HG03175 (cell line): Measurements from ENCODE around the gene ERMN.
"Not testable (repeated sequence)": the region's sequence is repeated elsewhere in the genome, so short reads cannot be mapped to it uniquely, and the experiment has no call there.

Source experiments
- ATAC-seq: cut with Tn5 transposase; IDR thresholded peaks from one replicate; pipeline ENCODE4 v1.9.1; 2021; ENCODE audit warnings: mild to moderate bottlenecking, moderate library complexity; ENCODE audit not compliant: unreplicated experiment

ERMN gene, protein sequence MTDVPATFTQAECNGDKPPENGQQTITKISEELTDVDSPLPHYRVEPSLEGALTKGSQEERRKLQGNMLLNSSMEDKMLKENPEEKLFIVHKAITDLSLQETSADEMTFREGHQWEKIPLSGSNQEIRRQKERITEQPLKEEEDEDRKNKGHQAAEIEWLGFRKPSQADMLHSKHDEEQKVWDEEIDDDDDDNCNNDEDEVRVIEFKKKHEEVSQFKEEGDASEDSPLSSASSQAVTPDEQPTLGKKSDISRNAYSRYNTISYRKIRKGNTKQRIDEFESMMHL

DNA sequence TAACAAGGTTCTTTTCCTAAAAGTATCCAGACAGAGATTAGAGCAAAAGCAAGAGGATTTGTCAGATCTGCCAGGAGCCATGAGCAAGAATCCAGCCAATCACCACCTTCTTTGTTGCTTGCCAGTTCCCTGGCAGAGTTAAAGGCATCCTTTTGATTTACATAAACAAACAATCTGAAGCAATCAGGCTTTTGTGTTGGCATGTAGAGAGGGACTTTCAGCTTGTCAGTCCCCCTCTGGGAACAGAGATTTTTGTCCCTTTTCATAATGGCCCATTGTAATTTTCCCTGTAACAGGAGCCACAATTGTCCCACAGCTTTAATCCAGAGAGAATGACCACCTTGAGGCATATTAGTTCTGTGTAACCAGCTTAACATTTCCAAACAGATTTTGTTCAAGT lies at the start of gene ERMN:
TSS of gene ERMN (minus strand) at position 39 of the 400 bp plus-strand sequence. CDS start 182 bp downstream, outside the sequence.
- ATAC-seq = no peak

DNA sequence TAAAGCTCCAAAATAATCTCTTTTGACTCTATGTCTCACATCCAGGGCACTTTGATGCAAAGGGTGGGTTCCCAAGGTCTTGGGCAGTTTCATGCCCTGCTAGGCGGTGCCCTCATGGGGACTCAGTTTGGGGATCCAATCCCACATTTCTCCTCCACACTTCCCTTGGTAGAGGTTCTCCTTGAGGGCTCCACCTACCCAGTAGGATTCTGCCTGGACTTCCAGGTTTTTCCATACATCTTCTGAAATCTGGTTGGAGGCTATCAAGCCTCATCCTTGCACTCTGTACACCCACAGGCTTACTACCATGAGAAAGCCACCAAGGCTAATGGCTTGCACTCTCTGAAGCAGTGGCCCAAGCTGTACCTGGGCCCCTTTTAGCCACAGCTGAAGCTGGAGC lies 49.8 kb upstream of the ERMN start:
- ATAC-seq = no peak

DNA sequence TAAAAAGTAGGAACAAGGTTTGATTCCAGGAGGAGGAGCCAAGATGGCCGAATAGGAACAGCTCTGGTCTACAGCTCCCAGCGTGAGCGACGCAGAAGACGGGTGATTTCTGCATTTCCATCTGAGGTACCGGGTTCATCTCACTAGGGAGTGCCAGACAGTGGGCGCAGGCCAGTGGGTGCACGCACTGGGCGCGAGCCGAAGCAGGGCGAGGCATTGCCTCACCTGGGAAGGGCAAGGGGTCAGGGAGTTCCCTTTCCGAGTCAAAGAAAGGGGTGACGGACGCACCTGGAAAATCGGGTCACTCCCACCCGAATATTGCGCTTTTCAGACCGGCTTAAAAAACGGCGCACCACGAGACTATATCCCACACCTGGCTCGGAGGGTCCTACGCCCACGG lies 42.9 kb upstream of the ERMN start:
- not testable (repeated sequence) for ATAC-seq

DNA sequence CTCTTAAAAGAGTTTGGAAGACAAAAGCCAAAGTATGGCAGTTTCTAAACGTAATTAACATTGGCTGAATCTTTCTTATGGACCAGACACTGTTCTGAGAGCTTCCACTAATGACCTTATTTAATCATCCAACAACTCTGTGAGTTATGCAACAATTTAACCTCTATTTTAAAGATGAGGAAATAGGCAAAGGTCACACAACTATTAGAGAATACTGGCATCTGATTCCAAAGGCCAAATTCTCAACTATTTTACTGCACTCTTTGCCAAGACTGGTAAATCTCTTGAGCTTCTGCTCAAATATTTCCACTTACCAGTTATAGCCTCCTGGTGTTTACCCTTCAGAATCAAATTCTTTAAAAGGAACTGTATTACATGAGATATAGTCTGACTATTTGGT lies 42.1 kb upstream of the ERMN start:
- no peak for ATAC-seq

DNA sequence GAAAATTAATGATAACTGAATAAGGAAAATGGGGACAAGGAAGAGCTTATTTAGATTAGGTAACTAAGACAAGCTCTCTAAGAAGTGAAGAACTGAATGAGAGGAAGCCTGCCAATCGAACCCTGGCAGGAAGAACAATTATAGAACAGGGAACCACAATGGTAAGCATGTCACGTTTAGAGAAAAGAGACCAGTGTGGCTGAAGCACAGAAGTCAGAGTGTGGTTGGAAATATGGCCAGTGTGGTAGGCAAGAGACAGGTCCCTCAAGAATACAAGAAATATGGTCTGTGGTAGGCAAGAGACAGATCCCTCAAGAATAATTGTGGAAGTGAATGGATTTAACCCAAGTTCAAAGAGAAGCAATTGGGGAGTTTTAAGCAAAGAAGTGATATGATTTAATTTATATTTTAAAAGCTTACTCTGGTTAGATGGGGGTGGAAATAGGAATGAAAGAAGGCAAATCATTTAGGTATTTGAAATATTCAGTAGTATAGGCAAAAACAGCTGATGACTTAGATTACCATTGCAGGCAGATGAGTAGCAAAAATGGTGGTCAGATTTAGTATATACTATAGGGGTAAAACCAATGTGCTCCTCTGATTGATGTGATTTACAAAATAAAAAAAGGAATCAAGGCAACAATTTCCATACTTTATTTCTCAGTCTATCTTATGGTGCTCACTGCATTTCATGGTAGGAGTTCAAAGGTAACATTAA lies 38.8 kb upstream of the ERMN start:
- ATAC-seq = peak; percentile 79

DNA sequence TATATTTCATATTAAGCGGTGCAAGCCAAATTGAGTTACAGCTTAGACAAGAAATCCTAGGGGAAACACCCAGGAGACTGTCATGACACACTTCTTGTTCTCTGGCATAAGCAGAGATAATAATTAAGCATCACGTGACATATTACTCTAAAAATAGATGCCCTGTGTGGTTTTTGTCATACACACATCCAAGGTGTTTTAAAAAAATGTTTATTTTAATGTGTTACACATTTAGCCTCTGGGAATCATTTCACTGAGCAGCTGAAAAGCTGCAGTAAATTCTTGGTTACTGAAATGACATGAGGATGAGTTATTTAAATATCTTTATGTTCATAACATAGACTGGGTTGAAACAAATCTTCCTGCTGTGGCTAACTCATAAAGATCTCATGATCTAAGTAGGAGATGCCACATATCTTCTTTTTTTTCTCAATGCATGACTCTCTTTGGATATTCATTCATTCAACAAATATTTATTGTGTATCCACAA lies 38.0 kb upstream of the ERMN start:
- ATAC-seq = peak; percentile 58

DNA sequence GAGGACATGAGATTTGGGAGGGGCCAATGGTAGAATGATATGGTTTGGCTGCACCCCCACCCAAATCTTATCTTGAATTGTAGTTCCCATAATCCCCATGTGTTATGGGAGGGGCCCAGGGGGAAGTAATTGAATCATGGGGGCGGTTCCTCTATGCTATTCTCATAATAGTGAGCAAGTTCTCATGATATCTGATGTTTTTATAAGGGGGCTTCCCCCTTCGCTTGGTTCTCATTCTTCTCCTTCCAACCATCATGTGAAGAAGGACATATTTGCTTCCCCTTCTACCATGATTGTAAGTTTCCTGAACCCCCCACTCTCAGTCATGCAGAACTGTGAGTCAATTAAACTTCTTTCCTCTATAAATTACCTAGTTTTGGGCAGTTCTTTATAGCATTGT lies 37.0 kb upstream of the ERMN start:
- ATAC-seq = no peak

DNA sequence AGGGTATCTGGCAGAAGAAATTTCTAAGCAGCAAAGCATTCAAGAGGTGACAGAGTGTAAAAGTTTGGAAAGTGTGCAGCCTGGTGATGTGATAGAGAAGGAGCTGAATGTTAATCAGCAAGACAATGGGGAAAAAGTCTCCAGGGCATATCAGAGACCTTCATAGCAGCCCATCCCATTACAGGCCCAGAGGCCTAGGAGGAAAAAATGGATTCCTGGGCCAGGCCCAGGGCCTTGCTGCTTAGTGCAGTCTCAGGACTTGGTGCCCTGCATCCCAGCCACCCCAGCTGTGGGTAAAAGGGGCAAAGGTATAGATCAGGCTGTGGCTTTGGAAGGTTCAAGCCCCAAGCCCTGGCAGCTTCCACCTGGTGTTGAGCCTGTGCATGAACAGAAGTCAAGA lies 35.9 kb upstream of the ERMN start:
- no peak for ATAC-seq

DNA sequence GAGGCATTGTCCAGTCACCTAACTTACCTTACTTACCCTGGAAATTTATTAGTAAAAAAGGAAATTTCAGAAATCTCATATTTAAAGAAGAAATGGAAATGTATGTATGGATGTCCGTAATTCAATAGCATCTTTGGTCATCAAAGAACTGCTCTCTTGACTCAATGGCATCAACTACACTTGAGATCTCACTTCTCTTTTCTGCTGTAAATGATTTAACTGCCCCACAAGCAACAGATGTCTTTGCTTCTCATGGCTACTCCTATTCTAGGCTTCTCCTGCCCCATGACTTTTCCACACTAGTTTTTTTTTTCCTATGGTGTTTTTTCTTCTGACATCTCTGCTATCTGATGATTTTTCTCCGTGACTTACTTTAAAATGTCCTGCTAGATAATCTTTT lies 34.0 kb upstream of the ERMN start:
- peak; percentile 37 for ATAC-seq

DNA sequence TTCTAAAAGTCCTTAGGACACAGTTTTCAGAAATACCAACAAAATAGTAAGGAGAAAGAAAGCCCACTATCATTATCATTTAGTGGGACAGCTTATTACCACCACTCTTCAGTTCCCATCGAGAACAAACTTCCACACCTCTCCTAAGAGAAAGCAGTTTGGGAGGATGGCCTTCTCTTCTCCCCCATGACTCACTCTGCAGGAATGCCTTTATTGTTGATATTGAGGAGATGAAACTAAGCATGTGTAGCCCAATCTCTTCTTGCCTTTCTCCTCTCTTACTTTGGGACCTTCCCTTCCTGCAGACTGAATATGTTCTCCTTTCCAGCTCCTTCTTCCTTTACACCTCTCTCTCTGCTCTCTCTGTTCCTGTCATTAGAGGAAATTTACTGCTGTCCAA lies 30.0 kb upstream of the ERMN start:
- no peak for ATAC-seq

DNA sequence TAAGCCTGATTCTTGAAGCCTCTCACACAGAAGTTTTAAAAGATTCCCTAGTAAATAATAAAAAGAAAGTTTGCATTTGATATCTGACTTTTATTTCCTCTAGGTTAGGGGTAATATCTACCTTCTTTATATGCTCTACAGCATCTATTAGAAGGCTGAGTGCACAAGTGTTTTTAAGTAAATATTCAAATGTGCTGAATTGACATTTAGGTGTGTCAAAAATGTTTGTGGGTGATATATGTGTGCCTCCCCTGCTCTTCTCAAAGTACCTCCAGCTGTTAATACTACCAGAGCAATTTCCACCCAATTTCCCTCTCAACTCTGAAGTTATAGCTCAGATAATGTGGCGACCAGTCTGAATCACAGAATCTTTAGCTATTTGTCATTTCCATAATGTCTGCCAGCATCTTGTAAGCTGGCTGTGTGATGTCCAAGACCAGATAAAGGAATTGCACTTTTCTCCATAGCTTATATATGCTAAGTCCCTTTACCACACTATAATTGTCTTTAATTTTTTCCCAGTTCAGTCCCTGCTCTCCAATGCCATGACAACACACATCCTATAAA lies 24.4 kb upstream of the ERMN start:
- ATAC-seq = no peak

DNA sequence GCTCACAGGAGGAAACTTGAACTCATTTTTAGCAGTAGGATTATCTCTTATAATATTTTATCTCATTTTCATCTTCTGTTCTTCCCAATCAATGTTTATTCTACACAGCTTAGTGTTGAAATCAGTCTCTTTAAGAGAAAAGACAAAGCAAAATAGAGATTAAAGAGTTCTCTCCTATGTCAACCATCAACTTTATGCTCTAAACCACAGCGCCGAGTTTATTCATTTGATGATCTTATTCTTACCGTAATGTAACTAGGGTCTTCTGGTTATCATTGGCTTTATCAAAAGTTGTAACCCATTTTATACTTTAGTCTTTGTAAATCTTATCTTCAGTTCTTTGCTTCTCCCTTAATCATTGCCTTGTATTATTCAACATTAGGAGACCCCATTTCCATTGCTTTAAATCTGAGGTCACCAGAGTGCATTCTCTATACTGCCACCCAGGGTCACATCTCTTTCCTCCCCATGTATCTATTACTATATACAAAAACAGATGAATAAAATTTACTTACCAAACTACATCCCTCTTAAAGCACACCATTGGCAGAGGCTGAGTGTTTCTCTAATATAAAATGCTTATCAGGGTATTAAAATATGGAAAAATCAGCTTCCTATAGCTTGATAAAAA lies 22.8 kb upstream of the ERMN start:
- ATAC-seq = no peak

DNA sequence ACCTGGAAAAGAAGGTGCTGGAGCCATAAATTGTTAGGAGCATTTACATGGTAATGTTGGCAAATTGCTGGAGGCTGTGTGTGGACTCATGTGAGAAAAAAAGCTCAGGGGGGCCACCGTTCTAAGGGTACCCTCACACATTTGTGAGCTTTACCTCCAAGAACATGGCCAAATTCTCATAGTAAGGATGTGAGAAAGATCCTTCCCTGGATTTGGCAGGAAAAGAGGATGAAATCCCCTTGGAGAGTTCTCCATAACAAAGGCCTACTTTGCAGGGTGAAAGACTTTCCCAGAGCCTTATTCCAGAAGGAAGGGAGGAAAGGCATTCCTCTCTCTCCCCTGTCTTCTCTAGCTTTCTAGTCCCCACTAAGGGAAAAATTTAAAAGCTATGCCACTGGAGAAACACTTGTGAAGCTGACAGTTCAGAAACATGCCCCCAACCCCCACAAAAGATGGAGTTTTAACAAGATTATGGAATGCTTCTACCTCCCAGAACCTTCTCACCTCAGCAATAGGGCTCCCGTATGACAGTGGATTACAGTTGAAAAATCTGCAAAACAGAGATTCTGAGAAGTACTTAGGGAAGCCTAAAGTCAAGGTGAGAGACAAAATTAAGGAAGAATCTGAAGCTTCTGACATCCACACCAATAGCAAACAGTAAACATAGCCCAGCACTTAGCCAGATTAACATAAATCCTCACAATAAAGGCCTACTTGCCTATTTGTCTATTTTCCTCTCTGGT lies 20.2 kb upstream of the ERMN start:
- ATAC-seq = no peak

DNA sequence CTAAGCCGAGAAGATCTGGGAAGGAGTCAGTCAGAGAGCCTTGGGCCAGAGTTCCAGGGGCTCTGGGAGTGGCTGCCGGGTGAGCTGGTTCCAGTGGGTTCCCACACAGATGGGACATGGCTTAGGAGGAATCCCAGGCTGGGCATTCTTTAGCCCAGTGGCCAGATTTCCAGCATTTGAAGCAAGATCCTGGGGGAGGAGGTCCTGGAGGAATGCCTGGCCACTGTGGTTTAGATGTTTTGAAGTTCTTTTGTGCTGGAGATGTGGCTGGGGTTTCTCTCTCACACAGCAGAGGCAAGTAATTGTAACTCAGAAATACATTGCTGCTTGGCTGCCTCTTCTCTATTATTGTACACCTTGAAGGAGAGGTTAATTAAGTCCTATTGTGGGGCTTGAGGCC lies 15.8 kb upstream of the ERMN start:
- ATAC-seq = not testable (repeated sequence)

DNA sequence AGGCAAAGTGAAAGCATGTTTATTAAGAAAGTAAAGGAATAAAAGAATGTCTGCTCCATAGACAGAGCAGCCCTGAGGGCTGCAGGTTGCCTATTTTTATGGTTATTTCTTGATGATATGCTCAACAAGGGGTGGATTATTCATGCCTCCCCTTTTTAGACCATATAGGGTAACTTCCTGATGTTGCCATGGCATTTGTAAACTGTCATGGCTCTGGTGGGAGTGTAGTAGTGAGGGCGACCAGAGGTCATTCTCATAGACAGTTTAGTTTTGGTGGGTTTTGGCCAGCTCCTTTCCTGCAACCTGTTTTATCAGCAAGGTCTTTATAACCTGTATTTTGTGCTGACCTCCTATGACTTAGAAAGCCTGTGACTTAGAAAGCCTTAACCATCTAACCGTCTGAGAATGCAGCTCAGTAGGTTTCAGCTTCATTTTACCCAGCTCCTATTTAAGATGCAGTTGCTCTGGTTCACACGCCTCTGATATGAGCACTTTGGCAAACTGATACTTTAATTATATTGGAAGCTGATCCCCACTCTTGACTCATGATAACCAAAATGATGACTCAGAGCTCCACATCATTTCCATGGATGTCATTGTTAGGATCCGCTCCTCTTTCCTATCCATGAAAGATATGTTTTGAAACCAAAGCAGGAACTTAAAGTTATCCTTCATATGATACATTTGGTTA lies 14.5 kb upstream of the ERMN start:
- ATAC-seq = no peak

DNA sequence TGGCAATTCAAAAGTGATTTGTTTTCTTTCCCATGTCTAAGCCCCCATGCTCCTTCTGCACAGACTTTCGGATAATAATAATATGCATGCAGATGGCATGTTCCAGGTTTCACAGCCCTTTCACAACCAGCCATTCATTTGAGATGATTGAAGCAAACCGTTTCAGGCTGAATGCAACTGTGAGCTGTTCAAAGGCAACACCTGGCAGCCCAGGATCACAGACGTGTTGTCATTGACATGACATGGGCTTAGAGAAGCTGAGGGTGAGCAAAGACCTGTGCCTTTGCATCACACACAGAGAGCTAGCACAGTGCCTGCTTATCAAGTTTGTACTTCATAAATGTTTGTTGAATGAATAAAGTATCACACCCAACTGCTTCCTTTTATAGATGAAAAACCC lies 12.4 kb upstream of the ERMN start:
- no peak for ATAC-seq

DNA sequence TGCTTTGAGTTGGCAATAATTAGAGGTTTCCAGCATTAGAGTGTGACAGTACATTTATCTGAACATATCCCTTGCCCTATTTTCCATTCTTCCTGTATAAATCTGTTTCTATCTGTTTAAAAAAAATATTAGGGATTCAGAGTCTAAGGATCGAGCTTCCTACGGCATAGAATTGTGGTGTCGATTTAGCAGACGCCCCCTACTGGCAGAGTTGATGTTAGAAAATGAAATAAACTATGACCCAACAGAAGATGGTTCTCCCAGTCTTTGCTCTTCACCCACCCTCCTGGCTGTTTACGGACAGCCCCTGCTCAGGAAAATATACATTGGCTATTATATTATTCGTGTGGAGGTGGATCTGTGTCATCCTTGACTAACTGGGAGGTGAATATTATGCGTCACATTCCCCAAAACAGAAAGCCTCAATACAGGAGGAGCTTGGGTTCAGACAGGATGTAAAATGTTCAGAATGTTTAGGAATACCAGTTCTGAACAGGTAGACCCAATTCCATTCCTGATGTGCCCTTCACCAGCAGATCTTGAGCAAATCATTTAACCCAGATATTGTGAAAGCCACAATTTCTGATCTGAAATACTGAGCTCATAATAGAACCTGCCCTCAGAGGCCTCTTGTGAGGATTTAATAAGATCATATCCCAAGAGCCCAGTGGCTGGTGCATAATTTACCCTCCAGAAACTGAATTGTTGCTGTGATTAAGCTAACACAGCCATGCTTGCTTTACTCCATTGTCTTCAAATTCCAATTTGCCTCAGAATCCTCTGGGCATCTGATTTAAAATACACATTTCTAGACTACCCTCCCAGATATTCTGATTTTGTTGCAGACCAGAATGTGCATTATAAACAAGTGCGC lies 10.8 kb upstream of the ERMN start:
- ATAC-seq = peak; percentile 56

DNA sequence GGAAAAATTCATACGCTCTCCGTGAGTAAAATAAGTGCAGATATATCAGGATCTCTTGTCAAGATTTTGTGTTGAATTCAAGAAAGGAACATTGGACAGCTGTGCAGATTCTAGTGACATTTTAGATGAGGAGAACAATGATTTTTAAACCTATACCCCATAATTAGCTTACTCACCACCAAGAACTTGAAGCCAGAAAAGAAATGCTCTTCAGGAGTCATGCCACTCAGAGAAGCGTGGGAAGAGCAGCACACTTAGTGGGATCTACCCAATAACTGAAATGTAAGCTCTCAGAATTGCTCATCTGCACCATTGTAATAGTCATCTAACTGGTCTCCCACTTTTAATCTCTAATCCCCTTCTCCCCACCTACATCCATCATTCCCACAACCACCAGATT lies 9.2 kb upstream of the ERMN start:
- no peak for ATAC-seq

DNA sequence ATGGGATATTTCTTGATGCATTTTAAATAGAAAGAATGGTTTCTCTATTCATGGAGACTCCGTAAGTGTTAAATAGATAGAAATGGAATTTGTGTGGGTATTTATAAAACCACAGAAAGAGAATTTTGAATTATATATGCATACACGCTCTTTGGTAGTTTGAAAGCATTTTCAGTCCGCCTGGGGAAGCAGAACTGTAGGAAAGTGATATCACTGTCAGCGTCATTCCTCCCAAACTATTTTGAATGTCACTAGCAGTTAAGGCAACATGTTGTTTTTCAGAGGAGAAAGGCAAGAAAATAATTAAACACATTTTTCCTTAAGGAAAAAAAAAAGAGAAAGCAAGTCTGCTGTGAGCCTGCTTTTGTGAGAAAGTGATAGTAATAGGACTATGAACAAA lies 8.7 kb upstream of the ERMN start:
- no peak for ATAC-seq
